GM12801 (cell line): ENCODE measurements around the gene GPR153.

Source experiments
- TF ChIP-seq, protein P1 (sequence below): IDR thresholded peaks from one replicate; pipeline ENCODE4 v1.5.1; 2011; ENCODE audit warnings: control low read depth; ENCODE audit not compliant: insufficient read length; ENCODE audit errors: extremely low read depth

GPR153 gene

DNA sequence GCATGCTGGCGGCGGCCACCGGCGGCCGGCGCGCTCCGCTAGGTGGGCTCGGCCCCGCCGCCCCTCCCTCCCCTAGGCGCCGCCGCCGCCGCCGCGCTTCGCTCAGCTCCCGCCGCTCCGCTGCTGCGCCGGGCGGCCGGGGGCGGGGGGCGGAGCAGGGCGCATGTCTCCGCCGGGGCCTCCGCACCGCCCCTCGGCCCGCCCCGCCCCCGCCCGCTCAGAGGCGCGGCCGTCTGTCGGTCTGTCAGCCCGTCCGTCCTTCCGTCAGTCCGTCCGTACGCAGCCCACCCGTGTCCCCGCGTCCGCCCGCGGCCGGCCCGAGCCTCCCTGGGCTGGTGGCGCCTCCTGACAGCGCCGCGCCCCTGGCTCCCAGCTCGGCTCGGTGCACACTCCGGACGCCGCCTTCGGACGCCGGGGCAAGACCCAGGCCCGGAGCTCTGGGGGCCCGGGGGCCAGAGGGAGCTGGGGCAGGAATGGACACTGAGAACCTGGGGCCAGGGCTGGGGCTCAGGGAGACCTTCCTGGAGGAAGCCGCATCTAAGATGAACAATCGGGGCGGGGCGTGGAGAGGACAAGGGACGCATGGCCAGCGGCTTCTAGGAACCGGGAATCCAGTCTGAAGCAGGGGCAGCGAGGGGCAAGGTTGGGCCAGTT lies at the start of gene GPR153:
Gene GPR153 (minus strand): TSS at position 138 of the 654 bp plus-strand sequence. CDS start 6,193 bp downstream, outside the sequence.
- TF ChIP-seq, protein P1, sequence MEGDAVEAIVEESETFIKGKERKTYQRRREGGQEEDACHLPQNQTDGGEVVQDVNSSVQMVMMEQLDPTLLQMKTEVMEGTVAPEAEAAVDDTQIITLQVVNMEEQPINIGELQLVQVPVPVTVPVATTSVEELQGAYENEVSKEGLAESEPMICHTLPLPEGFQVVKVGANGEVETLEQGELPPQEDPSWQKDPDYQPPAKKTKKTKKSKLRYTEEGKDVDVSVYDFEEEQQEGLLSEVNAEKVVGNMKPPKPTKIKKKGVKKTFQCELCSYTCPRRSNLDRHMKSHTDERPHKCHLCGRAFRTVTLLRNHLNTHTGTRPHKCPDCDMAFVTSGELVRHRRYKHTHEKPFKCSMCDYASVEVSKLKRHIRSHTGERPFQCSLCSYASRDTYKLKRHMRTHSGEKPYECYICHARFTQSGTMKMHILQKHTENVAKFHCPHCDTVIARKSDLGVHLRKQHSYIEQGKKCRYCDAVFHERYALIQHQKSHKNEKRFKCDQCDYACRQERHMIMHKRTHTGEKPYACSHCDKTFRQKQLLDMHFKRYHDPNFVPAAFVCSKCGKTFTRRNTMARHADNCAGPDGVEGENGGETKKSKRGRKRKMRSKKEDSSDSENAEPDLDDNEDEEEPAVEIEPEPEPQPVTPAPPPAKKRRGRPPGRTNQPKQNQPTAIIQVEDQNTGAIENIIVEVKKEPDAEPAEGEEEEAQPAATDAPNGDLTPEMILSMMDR, result no peak

DNA sequence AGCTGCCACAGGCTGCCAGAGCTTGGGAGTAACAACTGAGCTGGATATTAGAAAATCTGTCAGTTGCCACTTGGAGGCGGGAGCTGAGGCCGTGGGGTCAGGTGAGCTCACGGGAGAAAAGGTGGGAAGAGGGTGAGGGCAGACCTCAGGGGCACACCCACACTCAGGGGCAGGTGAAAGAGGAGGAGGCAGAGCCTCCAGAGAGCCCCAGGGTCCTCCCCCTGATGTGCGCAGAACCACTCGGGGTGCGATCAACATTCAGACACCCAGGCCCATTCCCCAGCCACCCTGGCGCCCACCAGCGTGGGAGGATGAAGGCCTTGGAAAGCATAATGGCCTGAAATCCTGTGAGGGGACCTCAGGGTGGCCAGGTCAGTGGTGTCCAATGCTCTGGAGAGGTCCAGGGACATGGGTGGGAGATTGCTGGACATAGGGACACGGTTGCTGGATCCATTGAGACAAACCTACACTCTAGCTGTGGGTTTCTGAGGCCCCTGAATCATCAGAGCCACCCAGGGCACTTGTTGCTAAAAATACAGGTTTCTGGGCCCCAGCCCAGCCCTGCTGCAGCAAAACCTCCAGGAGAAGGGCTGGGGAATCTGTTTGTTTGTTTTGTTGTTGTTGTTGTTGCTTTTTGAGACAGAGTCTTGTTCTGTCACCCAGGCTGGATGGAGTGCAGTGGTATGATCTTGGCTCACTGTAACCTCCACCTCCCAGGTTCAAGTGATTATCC lies 49.4 kb upstream of the GPR153 start:
- TF ChIP-seq, protein P1, result no peak

DNA sequence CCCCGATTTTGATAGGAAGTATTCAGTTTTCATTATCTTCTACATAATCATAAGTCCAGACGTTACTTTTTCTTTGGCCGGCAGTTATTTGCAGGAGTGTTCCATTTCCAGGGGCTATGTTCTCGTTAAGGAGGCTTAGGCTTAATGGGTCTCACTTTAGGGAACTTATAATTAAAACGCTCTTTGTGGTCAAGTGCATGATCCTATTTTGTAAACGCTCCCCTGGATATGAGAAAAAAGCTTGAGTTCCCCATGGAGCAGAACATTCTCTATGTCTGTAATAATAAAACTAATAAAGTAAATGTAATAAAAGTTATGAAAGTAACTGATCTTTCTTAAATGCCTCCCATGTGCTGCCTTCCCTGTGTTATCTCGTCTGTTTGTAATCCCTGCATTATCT lies 48.7 kb upstream of the GPR153 start:
- TF ChIP-seq, protein P1, result no peak

DNA sequence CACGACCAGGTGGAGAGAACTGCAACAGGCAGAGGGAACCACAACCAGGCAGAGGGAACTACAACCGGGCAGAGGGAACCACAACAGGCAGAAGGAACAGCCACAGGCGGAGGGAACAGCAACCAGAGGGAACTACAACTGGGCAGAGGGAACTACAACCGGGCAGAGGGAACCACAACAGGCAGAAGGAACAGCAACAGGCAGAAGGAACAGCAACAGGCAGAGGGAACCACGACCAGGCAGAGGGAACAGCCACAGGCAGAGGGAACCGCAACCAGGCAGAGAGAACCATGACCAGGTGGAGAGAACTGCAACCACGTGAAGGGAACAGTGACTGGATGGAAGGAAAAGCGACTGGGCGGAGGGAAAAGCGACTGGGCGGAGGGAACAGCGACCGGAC lies 47.6 kb upstream of the GPR153 start:
- TF ChIP-seq, protein P1, result no peak

DNA sequence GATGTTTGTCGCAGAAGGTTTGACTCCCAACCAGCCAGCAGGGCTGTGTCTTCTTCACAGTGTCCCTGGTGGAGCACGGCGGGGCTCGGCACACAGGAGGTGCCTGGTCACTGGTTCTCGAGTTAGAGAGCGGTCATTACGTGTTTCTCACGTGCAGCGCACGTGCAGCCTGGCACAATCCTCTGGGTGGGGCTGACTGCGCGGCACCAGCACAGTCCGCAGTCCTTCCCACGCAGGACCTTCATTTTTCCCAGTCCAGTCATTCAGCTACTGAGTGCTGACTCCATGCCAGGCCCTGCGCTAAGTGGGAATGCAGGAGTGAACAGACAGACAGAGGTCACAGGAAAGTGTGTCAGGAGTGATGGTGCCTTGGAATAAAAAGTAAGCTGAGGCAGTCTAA lies 46.2 kb upstream of the GPR153 start:
- TF ChIP-seq, protein P1, result no peak

DNA sequence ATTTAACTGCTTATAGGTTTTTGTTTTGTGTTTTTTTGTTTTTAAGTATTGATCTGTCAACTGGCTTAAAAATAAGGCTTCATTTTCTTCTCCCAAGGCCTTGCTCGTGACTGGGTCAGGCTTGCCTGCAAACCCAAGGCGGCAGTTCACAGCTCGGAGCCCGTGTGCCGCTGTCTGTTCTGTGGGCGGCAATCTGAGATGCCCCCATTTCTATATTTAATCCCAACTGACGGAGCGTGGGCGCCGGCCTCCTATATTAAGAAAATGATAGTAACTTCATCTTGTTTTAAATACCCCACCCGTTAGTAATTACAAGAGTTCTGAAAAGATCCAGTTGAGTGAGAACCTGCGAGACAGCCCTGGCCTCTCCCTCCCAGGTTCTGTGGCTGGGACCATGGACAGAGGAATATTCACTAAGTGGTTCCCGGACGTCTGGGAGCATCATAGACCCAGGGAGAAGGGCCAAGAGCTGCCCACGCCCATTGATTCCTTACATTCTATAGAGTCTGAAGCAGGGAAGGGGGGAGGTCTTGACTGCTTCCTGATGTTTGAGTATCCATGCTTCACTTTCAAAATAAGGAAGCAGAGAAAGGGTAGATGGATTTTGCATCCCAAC lies 42.6 kb upstream of the GPR153 start:
- TF ChIP-seq, protein P1, result no peak

DNA sequence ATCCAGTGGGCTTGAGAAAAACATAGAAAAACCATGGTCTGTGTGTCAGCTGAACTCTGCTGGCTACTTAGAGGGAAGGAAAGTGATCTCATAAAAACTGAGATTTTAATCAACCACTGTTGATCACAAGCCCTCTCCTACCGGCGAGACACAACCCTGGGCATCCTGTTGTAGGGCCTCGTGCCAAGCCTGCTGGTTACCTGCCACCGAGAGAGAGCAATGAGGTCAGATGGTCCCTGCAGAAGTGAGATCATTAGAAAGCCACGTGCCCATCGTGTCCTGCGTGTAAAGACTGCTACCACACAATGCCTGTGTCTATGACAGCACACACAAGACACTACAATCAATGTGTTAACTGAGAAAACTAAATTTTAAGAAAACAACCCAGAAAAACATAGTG lies 41.7 kb upstream of the GPR153 start:
- TF ChIP-seq, protein P1, result no peak
